DND-41 (cell line): Measurements from ENCODE around the gene ZBED5.

Source experiments
- CTCF ChIP-seq: IDR thresholded peaks from 2 replicates; pipeline ENCODE4 v1.5.1; 2012; ENCODE audit warnings: borderline replicate concordance, low read length, moderate library complexity, mild to moderate bottlenecking; ENCODE audit not compliant: poor library complexity, severe bottlenecking; ENCODE audit errors: extremely low read depth
- EZH2 ChIP-seq: IDR thresholded peaks from 3 replicates; pipeline ENCODE4 v1.6.1; 2012; ENCODE audit warnings: borderline replicate concordance, low read depth, mild to moderate bottlenecking, moderate library complexity, low read length, inconsistent platforms; ENCODE audit not compliant: severe bottlenecking

GRCh38 chr11:10866893-10867331 lies 9.1 kb upstream of the ZBED5 start:
- TF ChIP-seq CTCF (no peak), EZH2 (no peak)
